ENCODE results near the gene CACNA1I.
"Not testable (repeated sequence)": the region's sequence is repeated elsewhere in the genome, so short reads cannot be mapped to it uniquely, and the experiment has no call there.

CACNA1I gene

DNA sequence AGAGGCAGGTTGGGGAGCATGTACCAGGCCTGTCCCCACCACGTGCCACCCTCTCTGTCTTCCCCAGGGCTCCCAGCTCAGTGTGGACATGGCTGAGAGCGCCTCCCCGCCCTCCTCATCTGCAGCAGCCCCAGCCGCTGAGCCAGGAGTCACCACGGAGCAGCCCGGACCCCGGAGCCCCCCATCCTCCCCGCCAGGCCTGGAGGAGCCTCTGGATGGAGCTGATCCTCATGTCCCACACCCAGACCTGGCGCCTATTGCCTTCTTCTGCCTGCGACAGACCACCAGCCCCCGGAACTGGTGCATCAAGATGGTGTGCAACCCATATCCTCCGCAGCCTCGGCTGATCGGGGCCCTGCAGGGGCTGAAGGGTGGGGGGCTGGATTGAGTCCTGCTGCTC, at the start of gene CACNA1I:
Gene CACNA1I (plus strand): TSS at position 89 of the 400 bp plus-strand sequence. CDS start 0 bp downstream, at position 89.
- no peak for DNase-seq

DNA sequence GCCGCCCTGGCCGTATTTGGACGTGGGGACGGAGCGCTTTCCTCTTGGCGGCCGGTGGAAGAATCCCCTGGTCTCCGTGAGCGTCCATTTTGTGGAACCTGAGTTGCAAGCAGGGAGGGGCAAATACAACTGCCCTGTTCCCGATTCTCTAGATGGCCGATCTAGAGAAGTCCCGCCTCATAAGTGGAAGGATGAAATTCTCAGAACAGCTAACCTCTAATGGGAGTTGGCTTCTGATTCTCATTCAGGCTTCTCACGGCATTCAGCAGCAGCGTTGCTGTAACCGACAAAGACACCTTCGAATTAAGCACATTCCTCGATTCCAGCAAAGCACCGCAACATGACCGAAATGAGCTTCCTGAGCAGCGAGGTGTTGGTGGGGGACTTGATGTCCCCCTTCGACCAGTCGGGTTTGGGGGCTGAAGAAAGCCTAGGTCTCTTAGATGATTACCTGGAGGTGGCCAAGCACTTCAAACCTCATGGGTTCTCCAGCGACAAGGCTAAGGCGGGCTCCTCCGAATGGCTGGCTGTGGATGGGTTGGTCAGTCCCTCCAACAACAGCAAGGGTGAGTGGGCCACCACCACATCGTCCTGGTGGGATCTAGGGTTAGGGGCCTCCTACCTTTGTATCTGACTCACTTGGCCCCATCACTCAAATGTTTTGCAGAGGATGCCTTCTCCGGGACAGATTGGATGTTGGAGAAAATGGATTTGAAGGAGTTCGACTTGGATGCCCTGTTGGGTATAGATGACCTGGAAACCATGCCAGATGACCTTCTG, 49.3 kb upstream of the CACNA1I start:
- not testable (repeated sequence) for DNase-seq

- DNase-seq, result not testable (repeated sequence)
Observed at GRCh38 chr22:39522091-39522490, 48.5 kb upstream of the CACNA1I start.

DNA sequence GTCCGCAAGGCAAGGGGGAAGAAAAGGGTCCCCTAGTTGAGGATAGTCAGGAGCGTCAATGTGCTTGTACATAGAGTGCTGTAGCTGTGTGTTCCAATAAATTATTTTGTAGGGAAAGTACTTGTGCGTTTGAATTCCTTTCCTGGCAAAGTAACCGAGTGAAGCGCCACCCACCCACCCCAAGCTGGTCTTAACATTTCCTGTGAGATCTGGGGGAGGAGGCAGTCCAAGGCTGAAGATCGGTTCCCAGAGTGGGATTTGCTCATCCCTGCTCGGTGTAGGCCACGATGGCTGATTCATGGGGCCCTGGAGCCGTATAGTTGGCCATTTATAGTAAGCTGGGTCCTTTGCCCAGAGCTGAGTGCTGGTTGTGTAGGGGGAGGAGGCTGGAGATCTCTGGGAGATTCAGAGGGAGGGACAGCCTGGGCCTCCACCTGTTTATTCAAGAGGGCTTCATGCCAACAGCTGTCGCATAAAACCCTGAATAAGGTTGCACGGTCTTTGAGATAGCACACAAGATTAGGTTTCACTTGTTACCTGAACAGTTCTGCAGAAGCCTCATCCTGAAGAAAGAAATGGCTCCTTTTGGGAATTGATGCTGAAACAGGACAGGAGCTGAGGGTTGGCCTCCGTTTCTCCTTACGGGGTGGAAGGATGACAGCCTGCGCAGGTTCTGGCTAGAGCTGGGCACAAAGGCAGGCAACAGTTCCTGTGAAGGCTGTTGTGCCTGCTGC, 47.8 kb upstream of the CACNA1I start:
- DNase-seq, result no peak

GRCh38 chr22:39524089-39524752, 46.3 kb upstream of the CACNA1I start:
- DNase-seq, result no peak

GRCh38 chr22:39524753-39525657, 45.5 kb upstream of the CACNA1I start:
- DNase-seq, result no peak

- DNase-seq, result no peak
Observed at GRCh38 chr22:39525658-39525975, 44.9 kb upstream of the CACNA1I start.

- DNase-seq, result peak; percentile 61
Observed at GRCh38 chr22:39526736-39527171, 43.8 kb upstream of the CACNA1I start.

DNA sequence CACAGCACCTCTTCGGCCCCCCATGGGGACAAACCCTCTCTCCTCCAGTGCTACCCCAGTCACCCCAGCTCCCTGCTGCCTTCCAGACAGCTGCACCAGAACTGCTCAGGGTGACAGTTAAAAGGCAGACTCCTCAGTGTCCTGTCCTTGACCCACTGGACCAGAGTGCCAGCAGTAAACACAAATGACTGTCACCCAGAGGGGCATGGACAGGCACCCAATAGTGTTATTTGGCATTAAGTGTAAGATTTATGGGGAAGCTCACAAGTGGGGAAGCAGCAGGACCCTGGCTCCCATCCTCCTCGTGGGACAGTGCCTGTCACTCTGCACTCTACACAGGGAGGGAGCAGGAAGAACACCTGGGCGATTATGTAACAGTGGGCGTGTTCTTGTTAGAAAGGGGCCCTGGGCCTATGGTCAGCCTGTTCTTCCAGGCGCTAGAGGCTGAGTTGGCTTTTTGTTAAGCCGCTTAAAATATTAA, 43.0 kb upstream of the CACNA1I start:
- no peak for DNase-seq

DNA sequence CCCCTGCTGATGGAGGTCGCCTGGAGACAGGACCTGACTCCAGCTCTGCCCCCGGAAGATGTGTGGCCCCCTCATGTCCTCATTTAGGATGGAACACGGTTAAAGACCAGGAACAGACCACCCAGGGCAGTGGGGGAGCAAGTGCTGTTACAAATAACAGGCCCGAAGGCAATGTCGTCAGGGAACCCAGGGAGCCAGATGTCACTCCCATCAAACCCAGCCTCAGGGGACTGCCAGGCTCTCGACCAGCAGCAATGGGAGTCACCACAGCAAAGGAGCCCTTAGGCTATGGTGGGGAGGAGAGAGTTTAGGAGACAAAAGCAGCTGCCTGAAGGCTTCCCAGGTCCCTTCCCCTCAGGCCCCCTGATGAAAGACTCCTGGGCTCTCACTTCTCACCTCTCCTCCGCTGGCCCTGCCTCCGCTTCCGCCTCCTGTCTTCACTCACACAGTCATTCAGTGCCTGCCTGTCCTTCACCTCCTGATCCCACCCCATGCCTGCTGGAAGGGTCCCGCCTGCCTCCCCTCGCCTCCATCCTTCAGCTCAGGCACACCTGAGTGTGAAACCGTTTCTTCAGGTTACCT, 42.4 kb upstream of the CACNA1I start:
- no peak for DNase-seq

- DNase-seq, result peak; percentile 92
Observed at GRCh38 chr22:39528681-39529486, 41.7 kb upstream of the CACNA1I start.

GRCh38 chr22:39529487-39529851, 41.1 kb upstream of the CACNA1I start:
- DNase-seq, result no peak

DNA sequence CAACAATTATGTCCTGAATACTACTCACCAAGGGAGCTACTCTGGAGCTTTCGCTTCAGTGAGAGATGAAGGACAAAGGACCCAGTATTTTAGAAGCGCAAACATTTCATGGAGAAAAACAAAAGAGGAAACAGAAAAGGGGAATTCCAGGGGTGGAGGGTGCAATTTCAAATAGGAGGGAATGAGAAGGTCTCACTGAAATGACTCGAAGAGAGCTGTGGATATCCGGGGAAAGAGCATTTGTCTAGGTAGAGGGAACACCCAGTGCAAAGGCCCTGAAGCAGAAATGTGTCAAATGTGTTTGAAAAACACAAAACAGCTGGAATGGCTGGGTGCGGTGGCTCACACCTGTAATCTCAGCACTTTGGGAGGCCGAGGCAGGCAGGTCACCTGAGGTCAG, 40.4 kb upstream of the CACNA1I start:
- DNase-seq, result no peak

DNA sequence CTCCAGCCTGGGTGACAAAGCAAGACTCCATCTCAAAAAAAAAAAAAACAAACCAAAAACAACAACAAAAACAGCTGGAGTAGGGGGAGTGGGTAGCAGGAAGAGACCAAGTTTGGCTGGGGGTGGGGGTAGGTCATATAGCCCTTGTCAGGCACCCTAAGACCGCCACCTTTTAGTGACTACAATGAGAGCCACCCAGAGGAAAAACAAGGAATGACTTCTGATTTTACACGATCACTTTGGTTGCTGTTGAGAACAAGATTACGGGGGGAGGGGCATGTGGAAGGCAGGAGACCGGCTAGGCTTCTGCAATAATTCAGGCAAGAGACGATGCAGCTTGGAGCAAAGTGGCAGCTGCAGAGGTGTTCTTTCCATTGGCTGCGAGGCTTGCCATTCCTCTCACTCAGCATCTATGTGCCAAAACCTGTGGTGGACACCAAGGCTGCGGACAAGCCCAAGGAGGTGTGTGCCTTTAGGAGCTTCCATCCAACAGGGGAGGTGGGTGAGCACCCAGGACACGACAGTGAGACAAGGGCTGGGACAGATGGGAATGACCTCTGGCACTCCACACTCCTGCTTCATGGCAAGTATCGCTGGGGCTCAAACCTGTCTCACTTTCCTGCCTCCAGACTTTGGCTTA, 39.7 kb upstream of the CACNA1I start:
- peak; percentile 24 for DNase-seq

DNA sequence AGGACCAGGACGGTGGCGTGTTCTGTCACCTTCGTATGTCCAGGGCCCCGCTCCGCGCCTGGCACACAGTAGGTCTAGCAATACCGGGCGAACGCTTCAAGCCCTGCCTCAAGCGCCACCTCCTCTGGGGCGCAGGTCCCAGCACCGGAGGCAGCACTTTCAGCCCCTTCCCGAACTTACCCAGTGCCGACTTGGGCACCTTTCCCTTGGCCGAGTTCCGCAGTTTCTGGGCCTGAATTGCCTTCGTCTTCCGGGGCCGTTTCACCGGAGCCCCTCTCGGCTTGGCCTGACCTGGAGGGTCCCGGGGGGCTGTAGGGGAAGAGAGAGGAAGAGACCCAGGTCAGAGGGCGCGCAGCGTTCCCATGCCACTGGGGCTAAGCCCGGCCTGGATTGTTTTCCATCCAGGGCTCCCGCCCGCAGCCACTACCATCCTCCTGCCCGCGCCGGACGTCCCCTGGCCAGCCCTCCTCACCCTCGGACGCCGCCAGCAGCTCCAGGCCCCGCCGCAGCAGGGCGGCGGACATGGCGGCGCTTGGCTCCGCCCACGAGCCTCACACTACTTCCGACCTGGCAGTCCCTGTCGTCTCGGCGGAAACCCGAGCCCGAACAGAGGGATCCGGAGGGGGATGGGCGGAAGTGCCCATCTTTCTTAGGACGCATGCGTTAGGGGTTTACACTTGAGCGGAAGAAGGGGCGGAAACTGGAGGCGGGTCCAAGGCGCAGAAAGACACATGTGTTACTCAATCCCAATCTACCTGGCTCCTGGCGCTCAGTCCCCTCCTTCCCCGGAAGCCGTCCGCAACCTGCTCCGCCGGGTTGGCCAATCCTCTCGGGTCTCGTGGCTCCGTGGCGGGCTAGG, 38.1 kb upstream of the CACNA1I start, which contains the start of gene RPS19BP1:
Gene RPS19BP1 (minus strand): TSS at position 534 of the 859 bp plus-strand sequence. CDS start 10 bp downstream, at position 524.
- DNase-seq, result peak; percentile 100

DNA sequence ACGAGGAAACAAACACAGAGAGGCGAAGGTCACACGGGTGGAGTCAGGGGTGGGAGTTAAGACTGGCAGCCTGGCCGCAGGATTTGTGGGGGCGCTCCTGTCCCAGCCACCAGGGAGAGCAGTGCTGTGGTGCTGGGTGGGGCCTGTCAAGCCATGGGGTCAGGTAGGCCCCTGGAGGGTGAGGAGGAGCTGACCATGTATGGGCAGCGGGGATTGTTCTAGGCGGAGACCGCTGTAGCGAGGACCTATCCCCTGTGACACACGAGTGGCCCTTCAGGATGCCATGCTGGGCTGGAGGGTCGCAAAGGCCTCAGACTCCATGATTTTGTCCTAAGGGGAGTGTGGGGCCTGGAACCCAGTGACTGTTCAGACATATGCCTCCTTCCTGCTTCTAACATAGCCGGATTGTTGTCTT, 36.5 kb upstream of the CACNA1I start:
- no peak for DNase-seq

DNA sequence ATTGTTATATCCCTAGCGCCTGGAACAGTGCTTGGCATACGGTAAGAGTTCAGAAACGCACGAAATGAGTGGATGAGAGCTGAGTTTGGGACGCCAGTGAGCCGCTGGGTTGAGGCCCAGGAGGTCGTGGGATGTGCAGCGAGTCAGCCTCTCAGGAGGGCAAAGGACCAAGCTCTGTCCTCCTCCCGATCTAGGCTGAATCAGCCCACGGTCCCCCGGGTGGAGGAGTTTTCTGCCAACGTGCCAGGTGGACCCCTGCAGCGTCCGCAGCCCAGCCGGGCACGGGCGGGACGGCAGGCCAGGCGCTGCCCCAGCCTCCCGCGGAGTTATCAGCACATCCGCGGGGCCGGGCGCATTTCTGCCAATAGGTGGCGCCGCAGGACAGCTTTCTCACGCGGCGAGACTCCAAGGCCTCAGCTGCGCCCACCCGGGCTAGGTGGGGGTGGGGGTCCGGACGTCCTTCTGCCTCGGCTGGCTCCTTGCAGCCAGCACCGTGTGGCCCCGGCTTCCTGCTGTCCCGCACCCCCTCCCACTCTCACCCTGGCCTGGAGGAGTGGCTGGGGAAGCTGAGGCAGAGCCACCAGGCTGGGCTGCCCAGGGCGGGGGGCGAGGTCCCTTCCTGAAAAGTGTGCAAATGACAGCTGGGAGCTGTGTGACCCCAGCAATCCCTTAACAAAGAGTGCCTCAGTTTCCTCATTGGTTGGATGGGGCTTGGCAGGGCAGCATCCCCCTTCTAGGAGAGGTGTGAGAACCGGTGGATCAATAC, 35.8 kb upstream of the CACNA1I start:
- peak; percentile 86 for DNase-seq

- no peak for DNase-seq
Observed at GRCh38 chr22:39535357-39535725, 35.2 kb upstream of the CACNA1I start.
